IMR-90 (cell line): ENCODE measurements around the gene BMP8A. TPM values are rescaled to one million over a fixed set of nuclear protein-coding genes. Genes with fewer than 3 reads are reported as not detected.

Source experiments
- ATAC-seq: fragments of 200-7000 bp; cut with Tn5 transposase; 2 replicates; pipeline ENCODE4 v1.9.1; 2020; ENCODE audit warnings: low read depth, mild to moderate bottlenecking, moderate library complexity
- BruUV-seq: library from RNA; stranded (reverse); fragments of 400-500 nt; replicated peaks from 2 replicates; lab custom pipeline; 2021; lab: Mats Ljungman, UMichigan
- CTCF ChIA-PET: fragments of 300-600 bp; formaldehyde crosslinking; extraction: SDS; loops from one replicate; lab custom pipeline; 2021; ENCODE audit warnings: antibody characterized with exemption; lab: Yijun Ruan, JAX
- POLR2A ChIA-PET: fragments of 300-600 bp; sonication (Branson Sonifier 250); formaldehyde crosslinking; loops from one replicate; lab custom pipeline; 2022; ENCODE audit warnings: antibody characterized with exemption; ENCODE audit not compliant: unreplicated experiment; lab: Charles Lee
- DNase-seq: peaks from one replicate; pipeline ENCODE4 v3.0.0; 2013
- H2AFZ ChIP-seq: replicated peaks from 2 replicates; pipeline ENCODE3; 2013; ENCODE audit warnings: low read length, mild to moderate bottlenecking; ENCODE audit not compliant: poor library complexity
- H2AK5ac ChIP-seq: 2 replicates; pipeline ENCODE4 v1.6.1; 2013; ENCODE audit warnings: low read depth, low read length, inconsistent platforms
- H2AK9ac ChIP-seq: replicated peaks from 2 replicates; pipeline ENCODE3; 2013; ENCODE audit warnings: mild to moderate bottlenecking, low read depth, low read length, moderate library complexity; ENCODE audit not compliant: poor library complexity
- H2BK120ac ChIP-seq: 2 replicates; pipeline ENCODE4 v1.6.1; 2013; ENCODE audit warnings: low read depth, low read length, inconsistent platforms
- H2BK15ac ChIP-seq: 3 replicates; pipeline ENCODE4 v1.6.1; 2013; ENCODE audit warnings: low read depth, low read length, inconsistent platforms
- H2BK20ac ChIP-seq: 2 replicates; pipeline ENCODE4 v1.6.1; 2013; ENCODE audit warnings: low read depth, mild to moderate bottlenecking, inconsistent platforms, low read length, moderate library complexity
- H2BK5ac ChIP-seq: 2 replicates; pipeline ENCODE4 v1.6.1; 2013; ENCODE audit warnings: mild to moderate bottlenecking, low read depth, low read length, inconsistent platforms; ENCODE audit not compliant: poor library complexity, severe bottlenecking
- H3K14ac ChIP-seq: replicated peaks from 2 replicates; pipeline ENCODE4 v1.6.1; 2013; ENCODE audit warnings: low read depth, low read length, inconsistent platforms
- H3K18ac ChIP-seq: 2 replicates; pipeline ENCODE4 v1.6.1; 2013; ENCODE audit warnings: low read depth, low read length, control low read depth
- H3K23ac ChIP-seq: 2 replicates; pipeline ENCODE4 v1.6.1; 2013; ENCODE audit warnings: low read depth, low read length, inconsistent platforms
- H3K27ac ChIP-seq: 2 replicates; pipeline ENCODE4 v1.5.1; 2013; ENCODE audit warnings: mild to moderate bottlenecking, control low read depth, low read length; ENCODE audit not compliant: insufficient read depth
- H3K27me3 ChIP-seq: 2 replicates; pipeline ENCODE4 v1.6.1; 2013; ENCODE audit warnings: low read length; ENCODE audit not compliant: control insufficient read depth, insufficient read depth
- H3K36me3 ChIP-seq: 2 replicates; pipeline ENCODE4 v1.6.1; 2013; ENCODE audit warnings: low read length, mixed read lengths; ENCODE audit not compliant: control insufficient read depth, insufficient read depth
- H3K4ac ChIP-seq: 2 replicates; pipeline ENCODE4 v1.6.1; 2013; ENCODE audit warnings: low read depth, low read length, inconsistent platforms
- H3K4me1 ChIP-seq: 2 replicates; pipeline ENCODE4 v1.6.1; 2013; ENCODE audit warnings: low read length, mixed read lengths; ENCODE audit not compliant: control insufficient read depth, insufficient read depth
- H3K4me2 ChIP-seq: 2 replicates; pipeline ENCODE4 v1.6.1; 2013; ENCODE audit warnings: low read depth, mild to moderate bottlenecking, control low read depth, low read length, moderate library complexity
- H3K4me3 ChIP-seq: 2 replicates; pipeline ENCODE4 v1.5.1; 2013; ENCODE audit warnings: low read depth, mild to moderate bottlenecking, control low read depth, low read length, moderate library complexity; ENCODE audit not compliant: insufficient read depth
- H3K56ac ChIP-seq: 2 replicates; pipeline ENCODE4 v1.6.1; 2013; ENCODE audit warnings: low read length, inconsistent platforms; ENCODE audit not compliant: insufficient read depth; ENCODE audit errors: extremely low read depth
- H3K79me1 ChIP-seq, 2 experiments: 2 replicates each; pipeline ENCODE4 v1.6.1; 2013; ENCODE audit warnings: low read length in 2 of 2, inconsistent platforms in 1 of 2, low read depth in 1 of 2
- H3K9ac ChIP-seq: 2 replicates; pipeline ENCODE4 v1.6.1; 2013; ENCODE audit warnings: low read depth, low read length, control low read depth
- H3K9me1 ChIP-seq: 2 replicates; pipeline ENCODE4 v1.6.1; 2013; ENCODE audit warnings: low read length, inconsistent platforms; ENCODE audit not compliant: insufficient read depth
- H3K9me3 ChIP-seq: 2 replicates; pipeline ENCODE4 v1.6.1; 2013; ENCODE audit warnings: low read length; ENCODE audit not compliant: control insufficient read depth, insufficient read depth
- H4K20me1 ChIP-seq: 2 replicates; pipeline ENCODE4 v1.6.1; 2013; ENCODE audit warnings: low read length, inconsistent platforms; ENCODE audit not compliant: insufficient read depth
- H4K5ac ChIP-seq: 2 replicates; pipeline ENCODE4 v1.6.1; 2013; ENCODE audit warnings: mild to moderate bottlenecking, low read depth, low read length, control low read depth
- H4K8ac ChIP-seq, 2 experiments: 2 replicates each; pipeline ENCODE4 v1.6.1; 2013; ENCODE audit warnings: low read depth in 2 of 2, low read length in 2 of 2, control low read depth in 1 of 2, inconsistent platforms in 1 of 2
- H4K91ac ChIP-seq: 2 replicates; pipeline ENCODE4 v1.6.1; 2013; ENCODE audit warnings: low read depth, low read length, inconsistent platforms; ENCODE audit not compliant: insufficient read depth
- CHD1 ChIP-seq: IDR thresholded peaks from 2 replicates; pipeline ENCODE4 v1.6.1; 2012; ENCODE audit warnings: low read depth, low read length, improper control_type of control experiment
- MAFK ChIP-seq: IDR thresholded peaks from 2 replicates; pipeline ENCODE4 v1.6.1; 2012; ENCODE audit warnings: low read depth, low read length, improper control_type of control experiment
- MAZ ChIP-seq: IDR thresholded peaks from 2 replicates; pipeline ENCODE4 v1.6.1; 2012; ENCODE audit warnings: low read depth, mild to moderate bottlenecking, low read length, improper control_type of control experiment, moderate library complexity, borderline replicate concordance
- NFE2L2 ChIP-seq: fragments of 150-350 bp; IDR thresholded peaks from 2 replicates; pipeline ENCODE4 v1.6.1; 2016; ENCODE audit warnings: low read depth, mild to moderate bottlenecking, low read length
- POLR2A ChIP-seq: IDR thresholded peaks from 2 replicates; pipeline ENCODE4 v1.6.1; 2012; ENCODE audit warnings: mild to moderate bottlenecking, low read depth, low read length
- RAD21 ChIP-seq: IDR thresholded peaks from 2 replicates; pipeline ENCODE4 v1.6.1; 2012; ENCODE audit warnings: low read length, improper control_type of control experiment
- WGBS, 2 experiments: methylation state at CpG; one replicate each; pipeline versions ENCODE4 v1.1.5 to v1.1.7; 2013; ENCODE audit warnings: missing lambda C conversion rate in 2 of 2; ENCODE audit not compliant: insufficient read length in 1 of 2; ENCODE audit errors: extremely low coverage in 2 of 2; 5-methylcytosine and 5-hydroxymethylcytosine counted together
- dilution Hi-C: fragments of 300-500 bp; cut with HindIII; formaldehyde crosslinking; loops from one replicate; pipeline ENCODE4 v1.14.3; 2018; ENCODE audit warnings: low sequenced_read_pairs; ENCODE audit not compliant: unreplicated experiment
- in situ Hi-C: fragments of 300-500 bp; cut with MboI; formaldehyde crosslinking; loops from 3 replicates; pipeline ENCODE4 v1.14.3; 2019; ENCODE audit warnings: low sequenced_read_pairs, inconsistent platforms, mixed read lengths
- intact Hi-C: fragments of 100-400 bp; cut with micrococcal nuclease; formaldehyde crosslinking; loops from 2 replicates; pipeline ENCODE4 v1.10.0; 2022
- polyA plus RNA-seq, 3 experiments: library from polyadenylated mRNA; depleted of rRNA; stranded (reverse); fragments of >200 nt; gene quantifications; 2 replicates each; pipeline ENCODE4 v1.2.3, GENCODE V29; 2012; ENCODE audit warnings: low replicate concordance in 1 of 3
- total RNA-seq: library from RNA; depleted of rRNA; stranded (reverse); fragments of >200 nt; gene quantifications from 2 replicates; pipeline ENCODE4 v1.2.3, GENCODE V29; 2012

Gene BMP8A
- total and polyA plus RNA-seq, 2 of the 4 experiments (the other 2 are of a cell fraction) = not detected

DNA sequence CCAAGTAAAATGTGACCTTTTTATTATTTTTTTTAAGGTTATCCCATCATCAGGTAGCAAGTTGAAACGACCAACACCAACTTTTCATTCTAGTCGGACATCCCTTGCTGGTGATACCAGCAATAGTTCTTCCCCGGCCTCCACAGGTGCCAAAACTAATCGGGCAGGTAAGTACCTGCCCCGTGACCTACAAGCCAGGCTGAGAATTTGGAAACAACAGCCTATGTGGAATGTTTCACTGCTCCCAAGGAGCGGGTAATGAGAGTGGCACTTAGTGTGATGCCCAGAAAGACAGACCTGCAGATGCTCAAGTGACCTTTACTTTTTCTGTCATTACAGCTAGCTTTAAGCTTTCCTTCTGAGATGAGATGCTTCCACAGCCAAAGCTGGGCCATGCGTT lies 6.9 kb upstream of the BMP8A start:
- H3K4me3 ChIP-seq = no peak overlapping the region
- H4K8ac ChIP-seq = no peak overlapping the region
- no peak for DNase-seq
- H3K9me1 ChIP-seq = peaks cover 3% of the 10 kb centered on the region; the same call in 1 of the 2 replicates
- H2BK20ac ChIP-seq = no peak overlapping the region
- intact Hi-C loops = no loop called here
- no peak overlapping the region for H2AK5ac ChIP-seq
- peaks cover 7% of the 10 kb centered on the region; the same call in 1 of the 2 replicates for H4K20me1 ChIP-seq
- no peak overlapping the region for H2AK9ac ChIP-seq
- ATAC-seq = no peak
- H2BK120ac ChIP-seq = no peak overlapping the region
- WGBS, 2 experiments = 100% methylated on average over 2 of the region's 7 CpGs; no CpG with 5 or more reads in 1 of the 2 experiments
- TF ChIP-seq POLR2A = no peak
- TF ChIP-seq CHD1 = no peak
- TF ChIP-seq MAFK = no peak
- TF ChIP-seq MAZ = no peak
- no peak for TF ChIP-seq RAD21
- no peak for TF ChIP-seq NFE2L2
- no peaks in the 10 kb centered on the region for H3K27me3 ChIP-seq
- H3K4ac ChIP-seq = no peak overlapping the region
- H3K9ac ChIP-seq = no peak overlapping the region
- dilution Hi-C loops = no loop called here
- no peak overlapping the region for H2BK5ac ChIP-seq
- H3K4me2 ChIP-seq = no peak overlapping the region
- POLR2A ChIA-PET = no interaction called here
- no peak overlapping the region for H3K27ac ChIP-seq
- H3K56ac ChIP-seq = no peak overlapping the region
- H4K5ac ChIP-seq = no peak overlapping the region
- H2AFZ ChIP-seq = no peak overlapping the region
- no peak overlapping the region for H3K23ac ChIP-seq
- H3K14ac ChIP-seq = no peak overlapping the region
- no peak overlapping the region for H3K18ac ChIP-seq
- peaks cover 3% of the 10 kb centered on the region; the same call in 1 of the 2 replicates for H3K4me1 ChIP-seq
- H4K91ac ChIP-seq = no peak overlapping the region
- H3K9me3 ChIP-seq = no peaks in the 10 kb centered on the region
- H3K79me1 ChIP-seq = peaks cover 8 to 23% of the 10 kb centered on the region in 2 experiments
- in situ Hi-C loops = no loop called here
- peaks cover 49% of the 10 kb centered on the region for H3K36me3 ChIP-seq
- no peak overlapping the region for H2BK15ac ChIP-seq
- BruUV-seq = no TSS peak
- CTCF ChIA-PET = no interaction called here
